HEK293T (cell line): ENCODE data around the gene ZYX.

ENCODE experiments used
- ARNT ChIP-seq: fragments of 450-650 bp; IDR thresholded peaks from 2 replicates; pipeline ENCODE4 v1.6.1; 2017; ENCODE audit warnings: mild to moderate bottlenecking
- BHLHE40 ChIP-seq: fragments of 450-650 bp; IDR thresholded peaks from 2 replicates; pipeline ENCODE4 v1.6.1; 2016; ENCODE audit warnings: mild to moderate bottlenecking, moderate library complexity, borderline replicate concordance
- ELF4 ChIP-seq: fragments of 450-650 bp; IDR thresholded peaks from 2 replicates; pipeline ENCODE4 v1.6.1; 2017; ENCODE audit warnings: antibody characterized with exemption
- FOXA1 ChIP-seq: fragments of 450-650 bp; IDR thresholded peaks from 2 replicates; pipeline ENCODE4 v1.6.1; 2016; ENCODE audit warnings: mild to moderate bottlenecking
- FOXM1 ChIP-seq: fragments of 450-650 bp; IDR thresholded peaks from 2 replicates; pipeline ENCODE4 v1.6.1; 2017; ENCODE audit warnings: mild to moderate bottlenecking, borderline replicate concordance
- L3MBTL2 ChIP-seq: fragments of 450-650 bp; conservative IDR thresholded peaks from 2 replicates; pipeline ENCODE4 v1.6.1; 2016; ENCODE audit warnings: mild to moderate bottlenecking
- NFRKB ChIP-seq: fragments of 450-650 bp; IDR thresholded peaks from 2 replicates; pipeline ENCODE4 v1.6.1; 2016; ENCODE audit warnings: mild to moderate bottlenecking, moderate library complexity
- SP1 ChIP-seq: fragments of 450-650 bp; IDR thresholded peaks from 2 replicates; pipeline ENCODE4 v1.6.1; 2017
- SUZ12 ChIP-seq: fragments of 450-650 bp; IDR thresholded peaks from 2 replicates; pipeline ENCODE4 v1.6.1; 2016; ENCODE audit warnings: mild to moderate bottlenecking

GRCh38 chr7:143389316-143390103 lies 8.4 kb downstream of the ZYX start:
- TF ChIP-seq ELF4 (no peak), NFRKB (no peak), SP1 (no peak), FOXM1 (no peak), SUZ12 (no peak), ARNT (no peak), FOXA1 (no peak), L3MBTL2 (no peak), BHLHE40 (no peak)
